ENCODE measurements around the gene USP40. TPM values are rescaled to one million over a fixed set of nuclear protein-coding genes. Genes with fewer than 3 reads are reported as not detected.

The USP40 gene
- total and polyA plus RNA-seq, 2 experiments from 2014 or later: 20.4 to 25.9 TPM

DNA sequence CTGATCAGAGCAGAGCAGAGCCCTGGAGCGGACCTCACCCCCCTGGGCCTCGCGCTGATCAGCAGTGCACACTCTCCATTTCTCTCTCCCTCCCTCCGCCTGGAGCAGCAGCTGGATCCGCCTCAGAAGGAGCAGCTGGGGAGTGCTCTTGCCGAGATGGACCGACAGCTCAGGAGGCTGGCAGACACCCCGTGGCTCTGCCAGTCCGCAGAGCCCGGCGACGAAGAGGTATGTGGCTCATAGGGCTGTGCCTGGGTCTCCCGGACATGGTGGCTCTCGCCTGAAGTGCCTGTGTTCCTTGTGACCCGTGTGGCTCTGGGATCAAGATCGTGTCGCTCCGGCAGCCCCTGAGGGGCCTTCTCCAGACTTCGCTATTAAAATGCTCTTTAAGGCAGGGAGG, 102.5 kb downstream of the USP40 start:
- H3K36me3 ChIP-seq (replicated peaks; ENCODE audit: insufficient read depth, low read depth): no peaks in the 10 kb centered on the region
- no peak overlapping the region for H2AFZ ChIP-seq
- H3K9me2 ChIP-seq (replicated peaks; ENCODE audit: insufficient read depth): no peaks in the 10 kb centered on the region
- no peak overlapping the region for H3K27ac ChIP-seq
- H3K4me3 ChIP-seq: no peak overlapping the region
- 95% methylated on average over 19 of the region's 19 CpGs for WGBS (ENCODE audit: low lambda C conversion rate, missing lambda C conversion rate)
- H3K79me2 ChIP-seq: no peaks in the 10 kb centered on the region
- no peaks in the 10 kb centered on the region for H3K9me3 ChIP-seq (ENCODE audit: low read depth)
- no peak for DNase-seq (ENCODE audit: low spot score)
- H3K27me3 ChIP-seq: no peaks in the 10 kb centered on the region
- no peak overlapping the region for H3K4me2 ChIP-seq
- no peaks in the 10 kb centered on the region for H3K4me1 ChIP-seq (ENCODE audit: insufficient read depth)
- H4K20me1 ChIP-seq (ENCODE audit: insufficient read depth, poor library complexity, severe bottlenecking): no peaks in the 10 kb centered on the region
- TF ChIP-seq, protein P1, sequence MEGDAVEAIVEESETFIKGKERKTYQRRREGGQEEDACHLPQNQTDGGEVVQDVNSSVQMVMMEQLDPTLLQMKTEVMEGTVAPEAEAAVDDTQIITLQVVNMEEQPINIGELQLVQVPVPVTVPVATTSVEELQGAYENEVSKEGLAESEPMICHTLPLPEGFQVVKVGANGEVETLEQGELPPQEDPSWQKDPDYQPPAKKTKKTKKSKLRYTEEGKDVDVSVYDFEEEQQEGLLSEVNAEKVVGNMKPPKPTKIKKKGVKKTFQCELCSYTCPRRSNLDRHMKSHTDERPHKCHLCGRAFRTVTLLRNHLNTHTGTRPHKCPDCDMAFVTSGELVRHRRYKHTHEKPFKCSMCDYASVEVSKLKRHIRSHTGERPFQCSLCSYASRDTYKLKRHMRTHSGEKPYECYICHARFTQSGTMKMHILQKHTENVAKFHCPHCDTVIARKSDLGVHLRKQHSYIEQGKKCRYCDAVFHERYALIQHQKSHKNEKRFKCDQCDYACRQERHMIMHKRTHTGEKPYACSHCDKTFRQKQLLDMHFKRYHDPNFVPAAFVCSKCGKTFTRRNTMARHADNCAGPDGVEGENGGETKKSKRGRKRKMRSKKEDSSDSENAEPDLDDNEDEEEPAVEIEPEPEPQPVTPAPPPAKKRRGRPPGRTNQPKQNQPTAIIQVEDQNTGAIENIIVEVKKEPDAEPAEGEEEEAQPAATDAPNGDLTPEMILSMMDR (IDR thresholded peaks at IDR 0.05; ENCODE audit: poor library complexity): no peak
- TF ChIP-seq EZH2phosphoT487 (IDR thresholded peaks at IDR 0.05; ENCODE audit: low read depth, severe bottlenecking, unreplicated experiment): no peak
- no peak for TF ChIP-seq EZH2 (IDR thresholded peaks at IDR 0.05; ENCODE audit: borderline replicate concordance)

GRCh38 chr2:233463586-233463985, 103.0 kb downstream of the USP40 start:
- Histone ChIP-seq H3K27me3 (no peaks in the 10 kb centered on the region), H3K9me2 (replicated peaks; ENCODE audit: insufficient read depth) (no peaks in the 10 kb centered on the region), H3K9me3 (ENCODE audit: low read depth) (no peaks in the 10 kb centered on the region), H4K20me1 (ENCODE audit: insufficient read depth, poor library complexity, severe bottlenecking) (no peaks in the 10 kb centered on the region), H3K79me2 (no peaks in the 10 kb centered on the region), H2AFZ (no peak overlapping the region), H3K4me1 (ENCODE audit: insufficient read depth) (no peaks in the 10 kb centered on the region), H3K36me3 (replicated peaks; ENCODE audit: insufficient read depth, low read depth) (no peaks in the 10 kb centered on the region), H3K27ac (no peak overlapping the region), H3K4me3 (no peak overlapping the region), H3K4me2 (no peak overlapping the region)
- TF ChIP-seq EZH2phosphoT487 (IDR thresholded peaks at IDR 0.05; ENCODE audit: low read depth, severe bottlenecking, unreplicated experiment) (no peak), EZH2 (IDR thresholded peaks at IDR 0.05; ENCODE audit: borderline replicate concordance) (no peak)
- TF ChIP-seq, protein P1 (IDR thresholded peaks at IDR 0.05; ENCODE audit: poor library complexity): no peak
- WGBS (ENCODE audit: low lambda C conversion rate, missing lambda C conversion rate): 96% methylated on average over 16 of the region's 16 CpGs
- no peak for DNase-seq (ENCODE audit: low spot score)

DNA sequence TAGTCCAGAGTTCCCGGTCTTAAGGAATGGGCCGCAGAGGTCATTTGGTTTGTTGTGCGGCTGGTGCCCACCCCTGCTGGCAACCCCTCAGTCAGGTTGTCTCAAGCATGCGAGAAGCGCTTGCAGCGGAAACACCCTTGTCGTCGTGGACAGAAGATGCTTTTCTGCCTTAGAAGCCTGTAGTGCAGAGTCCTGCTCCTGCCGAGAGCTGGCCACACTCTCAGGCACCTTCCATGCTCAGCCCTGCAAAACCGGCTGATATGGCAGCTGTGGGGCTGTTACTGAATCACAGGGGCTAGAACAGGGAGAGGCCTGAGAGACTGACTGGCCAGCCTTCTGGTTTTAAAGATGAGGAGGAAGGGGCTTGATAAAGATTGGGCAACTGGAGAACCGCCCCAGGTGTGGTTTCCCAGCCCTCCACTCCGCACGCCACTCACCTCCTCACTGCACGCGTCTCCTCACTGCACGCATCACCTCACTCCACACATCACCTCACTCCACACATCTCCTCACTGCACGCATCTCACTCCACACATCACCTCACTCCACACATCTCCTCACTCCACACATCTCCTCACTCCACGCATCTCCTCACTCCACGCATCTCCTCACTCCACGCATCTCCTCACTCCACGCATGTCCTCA, 103.6 kb downstream of the USP40 start:
- Histone ChIP-seq H3K4me1 (ENCODE audit: insufficient read depth) (no peaks in the 10 kb centered on the region), H3K27me3 (no peaks in the 10 kb centered on the region), H4K20me1 (ENCODE audit: insufficient read depth, poor library complexity, severe bottlenecking) (no peaks in the 10 kb centered on the region), H3K9me2 (replicated peaks; ENCODE audit: insufficient read depth) (no peaks in the 10 kb centered on the region), H3K9me3 (ENCODE audit: low read depth) (no peaks in the 10 kb centered on the region), H3K4me2 (no peak overlapping the region), H3K4me3 (no peak overlapping the region), H3K27ac (no peak overlapping the region), H3K36me3 (replicated peaks; ENCODE audit: insufficient read depth, low read depth) (no peaks in the 10 kb centered on the region), H3K79me2 (no peaks in the 10 kb centered on the region), H2AFZ (no peak overlapping the region)
- WGBS (ENCODE audit: low lambda C conversion rate, missing lambda C conversion rate): 97% methylated on average over 18 of the region's 21 CpGs
- no peak for DNase-seq (ENCODE audit: low spot score)
- TF ChIP-seq, protein P1 (IDR thresholded peaks at IDR 0.05; ENCODE audit: poor library complexity): no peak
- TF ChIP-seq EZH2phosphoT487 (IDR thresholded peaks at IDR 0.05; ENCODE audit: low read depth, severe bottlenecking, unreplicated experiment) (no peak), EZH2 (IDR thresholded peaks at IDR 0.05; ENCODE audit: borderline replicate concordance) (no peak)
